ENCODE measurements around the gene LHFPL6.

The LHFPL6 gene

GRCh38 chr13:39397226-39397895, 205.6 kb downstream of the LHFPL6 start:
- Histone ChIP-seq H3K4me1 (ENCODE audit: insufficient read depth, low read length) (no peaks in the 10 kb centered on the region), H3K36me3 (ENCODE audit: insufficient read depth, low read length) (no peaks in the 10 kb centered on the region), H3K9ac (ENCODE audit: low read length) (no peak overlapping the region), H3K9me3 (ENCODE audit: low read length) (no peaks in the 10 kb centered on the region), H3K27me3 (ENCODE audit: control insufficient read depth in 1 of 2, insufficient read depth in 2 of 2, low read length in 2 of 2) (no peaks in the 10 kb centered on the region), H3K27ac (ENCODE audit: low read depth, low read length) (no peak overlapping the region), H3K4me3 (ENCODE audit: low read depth in 1 of 2, low read length in 2 of 2) (no peak overlapping the region)

GRCh38 chr13:39394796-39395678, 208.0 kb downstream of the LHFPL6 start:
- H3K9ac ChIP-seq (ENCODE audit: low read length): no peak overlapping the region
- H3K27me3 ChIP-seq (ENCODE audit: control insufficient read depth in 1 of 2, insufficient read depth in 2 of 2, low read length in 2 of 2): no peaks in the 10 kb centered on the region
- H3K4me1 ChIP-seq (ENCODE audit: insufficient read depth, low read length): no peaks in the 10 kb centered on the region
- no peaks in the 10 kb centered on the region for H3K9me3 ChIP-seq (ENCODE audit: low read length)
- H3K36me3 ChIP-seq (ENCODE audit: insufficient read depth, low read length): no peaks in the 10 kb centered on the region
- H3K27ac ChIP-seq (ENCODE audit: low read depth, low read length): no peak overlapping the region
- H3K4me3 ChIP-seq (ENCODE audit: low read depth in 1 of 2, low read length in 2 of 2): no peak overlapping the region

GRCh38 chr13:39391761-39392160, 211.2 kb downstream of the LHFPL6 start:
- no peak overlapping the region for H3K27ac ChIP-seq (ENCODE audit: low read depth, low read length)
- H3K4me1 ChIP-seq (ENCODE audit: insufficient read depth, low read length): no peaks in the 10 kb centered on the region
- H3K9me3 ChIP-seq (ENCODE audit: low read length): no peaks in the 10 kb centered on the region
- H3K4me3 ChIP-seq (ENCODE audit: low read depth in 1 of 2, low read length in 2 of 2): no peak overlapping the region
- no peaks in the 10 kb centered on the region for H3K27me3 ChIP-seq (ENCODE audit: control insufficient read depth in 1 of 2, insufficient read depth in 2 of 2, low read length in 2 of 2)
- H3K9ac ChIP-seq (ENCODE audit: low read length): no peak overlapping the region
- no peaks in the 10 kb centered on the region for H3K36me3 ChIP-seq (ENCODE audit: insufficient read depth, low read length)

GRCh38 chr13:39389013-39389412, 214.0 kb downstream of the LHFPL6 start:
- H3K36me3 ChIP-seq (ENCODE audit: insufficient read depth, low read length): no peaks in the 10 kb centered on the region
- peaks cover 17% of the 10 kb centered on the region for H3K4me1 ChIP-seq (ENCODE audit: insufficient read depth, low read length)
- no peak overlapping the region for H3K27ac ChIP-seq (ENCODE audit: low read depth, low read length)
- no peaks in the 10 kb centered on the region for H3K27me3 ChIP-seq (ENCODE audit: control insufficient read depth in 1 of 2, insufficient read depth in 2 of 2, low read length in 2 of 2)
- H3K9ac ChIP-seq (ENCODE audit: low read length): no peak overlapping the region
- no peaks in the 10 kb centered on the region for H3K9me3 ChIP-seq (ENCODE audit: low read length)
- H3K4me3 ChIP-seq (ENCODE audit: low read depth in 1 of 2, low read length in 2 of 2): no peak overlapping the region

GRCh38 chr13:39385621-39386231, 217.3 kb downstream of the LHFPL6 start:
- no peak overlapping the region for H3K9ac ChIP-seq (ENCODE audit: low read length)
- H3K36me3 ChIP-seq (ENCODE audit: insufficient read depth, low read length): no peaks in the 10 kb centered on the region
- H3K4me3 ChIP-seq (ENCODE audit: low read depth in 1 of 2, low read length in 2 of 2): no peak overlapping the region
- no peaks in the 10 kb centered on the region for H3K9me3 ChIP-seq (ENCODE audit: low read length)
- no peaks in the 10 kb centered on the region for H3K27me3 ChIP-seq (ENCODE audit: control insufficient read depth in 1 of 2, insufficient read depth in 2 of 2, low read length in 2 of 2)
- no peak overlapping the region for H3K27ac ChIP-seq (ENCODE audit: low read depth, low read length)
- peaks cover 17% of the 10 kb centered on the region for H3K4me1 ChIP-seq (ENCODE audit: insufficient read depth, low read length)

GRCh38 chr13:39385154-39385553, 217.8 kb downstream of the LHFPL6 start:
- H3K27ac ChIP-seq (ENCODE audit: low read depth, low read length): no peak overlapping the region
- no peaks in the 10 kb centered on the region for H3K36me3 ChIP-seq (ENCODE audit: insufficient read depth, low read length)
- no peaks in the 10 kb centered on the region for H3K27me3 ChIP-seq (ENCODE audit: control insufficient read depth in 1 of 2, insufficient read depth in 2 of 2, low read length in 2 of 2)
- peaks cover 17% of the 10 kb centered on the region for H3K4me1 ChIP-seq (ENCODE audit: insufficient read depth, low read length)
- no peak overlapping the region for H3K9ac ChIP-seq (ENCODE audit: low read length)
- H3K9me3 ChIP-seq (ENCODE audit: low read length): no peaks in the 10 kb centered on the region
- H3K4me3 ChIP-seq (ENCODE audit: low read depth in 1 of 2, low read length in 2 of 2): no peak overlapping the region

GRCh38 chr13:39381456-39381855, 221.5 kb downstream of the LHFPL6 start:
- H3K27ac ChIP-seq (ENCODE audit: low read depth, low read length): no peak overlapping the region
- peaks cover 17% of the 10 kb centered on the region for H3K4me1 ChIP-seq (ENCODE audit: insufficient read depth, low read length)
- H3K27me3 ChIP-seq (ENCODE audit: control insufficient read depth in 1 of 2, insufficient read depth in 2 of 2, low read length in 2 of 2): no peaks in the 10 kb centered on the region
- H3K4me3 ChIP-seq (ENCODE audit: low read depth in 1 of 2, low read length in 2 of 2): no peak overlapping the region
- no peak overlapping the region for H3K9ac ChIP-seq (ENCODE audit: low read length)
- H3K9me3 ChIP-seq (ENCODE audit: low read length): no peaks in the 10 kb centered on the region
- no peaks in the 10 kb centered on the region for H3K36me3 ChIP-seq (ENCODE audit: insufficient read depth, low read length)

- no peak overlapping the region for H3K4me3 ChIP-seq (ENCODE audit: low read depth in 1 of 2, low read length in 2 of 2)
Measured at GRCh38 chr13:39379667-39380655, 223.0 kb downstream of the LHFPL6 start.

GRCh38 chr13:39379118-39379517, 223.9 kb downstream of the LHFPL6 start:
- no peaks in the 10 kb centered on the region for H3K27me3 ChIP-seq (ENCODE audit: control insufficient read depth in 1 of 2, insufficient read depth in 2 of 2, low read length in 2 of 2)
- H3K4me1 ChIP-seq (ENCODE audit: insufficient read depth, low read length): peaks cover 3% of the 10 kb centered on the region
- no peak overlapping the region for H3K9ac ChIP-seq (ENCODE audit: low read length)
- H3K27ac ChIP-seq (ENCODE audit: low read depth, low read length): no peak overlapping the region
- no peaks in the 10 kb centered on the region for H3K9me3 ChIP-seq (ENCODE audit: low read length)
- no peak overlapping the region for H3K4me3 ChIP-seq (ENCODE audit: low read depth in 1 of 2, low read length in 2 of 2)
- H3K36me3 ChIP-seq (ENCODE audit: insufficient read depth, low read length): no peaks in the 10 kb centered on the region

More at GRCh38 chr13:39379667-39380655, 223.0 kb downstream of the LHFPL6 start:
- Histone ChIP-seq H3K36me3 (ENCODE audit: insufficient read depth, low read length) (no peaks in the 10 kb centered on the region), H3K9me3 (ENCODE audit: low read length) (no peaks in the 10 kb centered on the region), H3K27ac (ENCODE audit: low read depth, low read length) (no peak overlapping the region), H3K4me1 (ENCODE audit: insufficient read depth, low read length) (peaks cover 6% of the 10 kb centered on the region), H3K9ac (ENCODE audit: low read length) (no peak overlapping the region), H3K27me3 (ENCODE audit: control insufficient read depth in 1 of 2, insufficient read depth in 2 of 2, low read length in 2 of 2) (no peaks in the 10 kb centered on the region)

- H3K27ac ChIP-seq (ENCODE audit: low read depth, low read length): no peak overlapping the region
- H3K9me3 ChIP-seq (ENCODE audit: low read length): no peaks in the 10 kb centered on the region
- no peaks in the 10 kb centered on the region for H3K27me3 ChIP-seq (ENCODE audit: control insufficient read depth in 1 of 2, insufficient read depth in 2 of 2, low read length in 2 of 2)
- peaks cover 5% of the 10 kb centered on the region for H3K4me1 ChIP-seq (ENCODE audit: insufficient read depth, low read length)
- H3K9ac ChIP-seq (ENCODE audit: low read length): no peak overlapping the region
- no peak overlapping the region for H3K4me3 ChIP-seq (ENCODE audit: low read depth in 1 of 2, low read length in 2 of 2)
- H3K36me3 ChIP-seq (ENCODE audit: insufficient read depth, low read length): no peaks in the 10 kb centered on the region
Measured at GRCh38 chr13:39378306-39378705, 224.7 kb downstream of the LHFPL6 start.

All from muscle layer of colon (tissue), 2 donors.